Measurements from ENCODE around the gene ATP2A3. TPM values are rescaled to one million over a fixed set of nuclear protein-coding genes. Genes with fewer than 3 reads are reported as not detected.

The ATP2A3 gene
- total RNA-seq, 1 donor from 2014 or later = 1.6 TPM

- no peak for TF ChIP-seq CTCF (conservative IDR thresholded peaks at IDR 0.05)
- Mint-ChIP-seq H3K36me3 (ENCODE audit: low read depth) (no peaks in the 10 kb centered on the region), H3K4me1 (no peaks in the 10 kb centered on the region), H3K27me3 (ENCODE audit: low read depth) (no peaks in the 10 kb centered on the region), H3K4me3 (no peak overlapping the region), H3K9me3 (no peaks in the 10 kb centered on the region), H3K27ac (ENCODE audit: unreplicated experiment) (peak overlapping the region; percentile 57)
- DNase-seq (ENCODE audit: low read depth, low spot score) = no peak
Observed at GRCh38 chr17:3918372-3919122, 45.7 kb downstream of the ATP2A3 start.

GRCh38 chr17:3917391-3917931 lies 46.8 kb downstream of the ATP2A3 start:
- Mint-ChIP-seq H3K9me3 (no peaks in the 10 kb centered on the region), H3K27ac (ENCODE audit: unreplicated experiment) (no peak overlapping the region), H3K4me3 (no peak overlapping the region), H3K36me3 (ENCODE audit: low read depth) (no peaks in the 10 kb centered on the region), H3K27me3 (ENCODE audit: low read depth) (no peaks in the 10 kb centered on the region), H3K4me1 (no peaks in the 10 kb centered on the region)
- TF ChIP-seq CTCF (conservative IDR thresholded peaks at IDR 0.05) = no peak
- no peak for DNase-seq (ENCODE audit: low read depth, low spot score)

GRCh38 chr17:3916825-3917224 lies 47.4 kb downstream of the ATP2A3 start:
- DNase-seq (ENCODE audit: low read depth, low spot score) = no peak
- Mint-ChIP-seq H3K9me3 (no peaks in the 10 kb centered on the region), H3K36me3 (ENCODE audit: low read depth) (no peaks in the 10 kb centered on the region), H3K27me3 (ENCODE audit: low read depth) (no peaks in the 10 kb centered on the region), H3K4me3 (no peak overlapping the region), H3K4me1 (peaks cover 1% of the 10 kb centered on the region), H3K27ac (ENCODE audit: unreplicated experiment) (no peak overlapping the region)
- no peak for TF ChIP-seq CTCF (conservative IDR thresholded peaks at IDR 0.05)

- Mint-ChIP-seq H3K27me3 (ENCODE audit: low read depth) (no peaks in the 10 kb centered on the region), H3K4me1 (peaks cover 8% of the 10 kb centered on the region)
Observed at GRCh38 chr17:3915995-3916696, 48.1 kb downstream of the ATP2A3 start, which contains the start of gene P2RX1. Gene P2RX1 (minus strand): TSS chr17:3916465. CDS start chr17:3916225, 240 bp downstream.

GRCh38 chr17:3915581-3915994 lies 48.6 kb downstream of the ATP2A3 start:
- Mint-ChIP-seq H3K9me3 (no peaks in the 10 kb centered on the region), H3K4me1 (peaks cover 8% of the 10 kb centered on the region), H3K36me3 (ENCODE audit: low read depth) (no peaks in the 10 kb centered on the region), H3K27ac (ENCODE audit: unreplicated experiment) (no peak overlapping the region), H3K27me3 (ENCODE audit: low read depth) (no peaks in the 10 kb centered on the region), H3K4me3 (no peak overlapping the region)
- DNase-seq (ENCODE audit: low read depth, low spot score) = no peak
- TF ChIP-seq CTCF (conservative IDR thresholded peaks at IDR 0.05) = no peak

More at GRCh38 chr17:3915995-3916696, 48.1 kb downstream of the ATP2A3 start, which contains the start of gene P2RX1:
- Mint-ChIP-seq H3K9me3 (no peaks in the 10 kb centered on the region), H3K4me3 (no peak within 1 kb of the TSS), H3K27ac (ENCODE audit: unreplicated experiment) (no peak within 1 kb of the TSS), H3K36me3 (ENCODE audit: low read depth) (no peaks in the 10 kb centered on the region)
- DNase-seq (ENCODE audit: low read depth, low spot score) = no peak
- TF ChIP-seq CTCF (conservative IDR thresholded peaks at IDR 0.05) = no peak

All from neural crest cell (in vitro differentiated cells).